ENCODE results near the gene CELF2.

- TF ChIP-seq, protein P1, sequence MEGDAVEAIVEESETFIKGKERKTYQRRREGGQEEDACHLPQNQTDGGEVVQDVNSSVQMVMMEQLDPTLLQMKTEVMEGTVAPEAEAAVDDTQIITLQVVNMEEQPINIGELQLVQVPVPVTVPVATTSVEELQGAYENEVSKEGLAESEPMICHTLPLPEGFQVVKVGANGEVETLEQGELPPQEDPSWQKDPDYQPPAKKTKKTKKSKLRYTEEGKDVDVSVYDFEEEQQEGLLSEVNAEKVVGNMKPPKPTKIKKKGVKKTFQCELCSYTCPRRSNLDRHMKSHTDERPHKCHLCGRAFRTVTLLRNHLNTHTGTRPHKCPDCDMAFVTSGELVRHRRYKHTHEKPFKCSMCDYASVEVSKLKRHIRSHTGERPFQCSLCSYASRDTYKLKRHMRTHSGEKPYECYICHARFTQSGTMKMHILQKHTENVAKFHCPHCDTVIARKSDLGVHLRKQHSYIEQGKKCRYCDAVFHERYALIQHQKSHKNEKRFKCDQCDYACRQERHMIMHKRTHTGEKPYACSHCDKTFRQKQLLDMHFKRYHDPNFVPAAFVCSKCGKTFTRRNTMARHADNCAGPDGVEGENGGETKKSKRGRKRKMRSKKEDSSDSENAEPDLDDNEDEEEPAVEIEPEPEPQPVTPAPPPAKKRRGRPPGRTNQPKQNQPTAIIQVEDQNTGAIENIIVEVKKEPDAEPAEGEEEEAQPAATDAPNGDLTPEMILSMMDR (IDR thresholded peaks at IDR 0.05) = no peak
- no peak for TF ChIP-seq POLR2A (IDR thresholded peaks at IDR 0.05)
Measured at GRCh38 chr10:11214407-11214806, 196.7 kb downstream of the CELF2 start.

Measured in thyroid gland (tissue), 4 donors.